ENCODE data around the gene STK11.

- TF ChIP-seq CTCF (IDR thresholded peaks at IDR 0.05): no peak
- no peak for TF ChIP-seq POLR2AphosphoS5 (IDR thresholded peaks at IDR 0.05)
- no peak for TF ChIP-seq POLR2A (IDR thresholded peaks at IDR 0.05; ENCODE audit: low read depth)
- no peak for TF ChIP-seq EP300 (IDR thresholded peaks at IDR 0.05)
These were observed 26.4 kb downstream of the STK11 start for GRCh38 chr19:1231729-1232637.
